HEK293T (cell line): Measurements from ENCODE around the gene IVL.

Experiments used
- CTCF ChIA-PET: fragments of 350-600 bp; formaldehyde crosslinking; extraction: SDS; loops from one replicate; lab custom pipeline; 2021; ENCODE audit warnings: antibody characterized with exemption, inconsistent platforms; lab: Yijun Ruan, JAX
- POLR2A ChIA-PET: fragments of 350-600 bp; formaldehyde crosslinking; extraction: SDS; loops from one replicate; lab custom pipeline; 2020; ENCODE audit warnings: antibody characterized with exemption, inconsistent platforms; lab: Yijun Ruan, JAX
- DNase-seq: peaks from one replicate; pipeline ENCODE4 v3.0.0; 2012; ENCODE audit warnings: mixed read lengths; ENCODE audit errors: extremely low spot score
- ARNT ChIP-seq: fragments of 450-650 bp; IDR thresholded peaks from 2 replicates; pipeline ENCODE4 v1.6.1; 2017; ENCODE audit warnings: mild to moderate bottlenecking
- BHLHE40 ChIP-seq: fragments of 450-650 bp; IDR thresholded peaks from 2 replicates; pipeline ENCODE4 v1.6.1; 2016; ENCODE audit warnings: mild to moderate bottlenecking, moderate library complexity, borderline replicate concordance
- CTBP1 ChIP-seq: fragments of 450-650 bp; IDR thresholded peaks from 2 replicates; pipeline ENCODE4 v1.6.1; 2016; ENCODE audit warnings: borderline replicate concordance
- ELF4 ChIP-seq: fragments of 450-650 bp; IDR thresholded peaks from 2 replicates; pipeline ENCODE4 v1.6.1; 2017; ENCODE audit warnings: antibody characterized with exemption
- FOXA1 ChIP-seq: fragments of 450-650 bp; IDR thresholded peaks from 2 replicates; pipeline ENCODE4 v1.6.1; 2016; ENCODE audit warnings: mild to moderate bottlenecking
- FOXK2 ChIP-seq: fragments of 450-650 bp; IDR thresholded peaks from 2 replicates; pipeline ENCODE4 v1.6.1; 2016; ENCODE audit warnings: mild to moderate bottlenecking
- FOXM1 ChIP-seq: fragments of 450-650 bp; IDR thresholded peaks from 2 replicates; pipeline ENCODE4 v1.6.1; 2017; ENCODE audit warnings: mild to moderate bottlenecking, borderline replicate concordance
- HDGF ChIP-seq: fragments of 450-650 bp; IDR thresholded peaks from 2 replicates; pipeline ENCODE4 v1.6.1; 2017; ENCODE audit warnings: antibody characterized with exemption, borderline replicate concordance
- L3MBTL2 ChIP-seq: fragments of 450-650 bp; conservative IDR thresholded peaks from 2 replicates; pipeline ENCODE4 v1.6.1; 2016; ENCODE audit warnings: mild to moderate bottlenecking
- LEF1 ChIP-seq: fragments of 450-650 bp; IDR thresholded peaks from 2 replicates; pipeline ENCODE4 v1.6.1; 2017; ENCODE audit warnings: mild to moderate bottlenecking, borderline replicate concordance
- NFRKB ChIP-seq: fragments of 450-650 bp; IDR thresholded peaks from 2 replicates; pipeline ENCODE4 v1.6.1; 2016; ENCODE audit warnings: mild to moderate bottlenecking, moderate library complexity
- SP1 ChIP-seq: fragments of 450-650 bp; IDR thresholded peaks from 2 replicates; pipeline ENCODE4 v1.6.1; 2017
- SUZ12 ChIP-seq: fragments of 450-650 bp; IDR thresholded peaks from 2 replicates; pipeline ENCODE4 v1.6.1; 2016; ENCODE audit warnings: mild to moderate bottlenecking
- TARDBP ChIP-seq: fragments of 450-650 bp; IDR thresholded peaks from 2 replicates; pipeline ENCODE4 v1.6.1; 2016
- ZNF384 ChIP-seq: fragments of 450-650 bp; IDR thresholded peaks from 2 replicates; pipeline ENCODE4 v1.6.1; 2016
- TF ChIP-seq, protein P1 (sequence below): fragments of 450-650 bp; IDR thresholded peaks from 2 replicates; pipeline ENCODE4 v1.6.1; 2016

Gene IVL

DNA sequence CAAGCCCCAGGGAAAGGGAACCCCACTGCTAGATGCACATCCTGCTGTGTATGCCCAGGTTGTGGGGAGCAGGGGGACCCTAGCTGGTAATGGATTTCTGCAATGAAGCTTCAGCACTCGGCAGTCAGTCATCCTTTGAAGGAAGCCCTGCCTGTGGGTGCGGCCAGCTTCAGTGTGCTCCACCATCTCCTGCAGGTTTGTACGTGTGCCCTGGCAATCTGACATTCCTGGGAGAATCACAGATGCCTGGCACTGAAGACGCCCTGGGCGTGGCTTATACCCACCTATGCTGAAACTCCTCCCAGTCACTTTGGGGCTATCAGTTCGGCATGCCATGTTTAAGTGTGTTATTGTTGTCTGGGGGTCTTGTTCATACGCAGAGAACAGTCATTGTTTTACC lies 45.4 kb downstream of the IVL start:
- ChIA-PET POLR2A (no interaction called here), CTCF (no interaction called here)
- no peak for TF ChIP-seq ARNT
- TF ChIP-seq NFRKB: no peak
- TF ChIP-seq L3MBTL2: no peak
- TF ChIP-seq HDGF: no peak
- TF ChIP-seq, protein P1, sequence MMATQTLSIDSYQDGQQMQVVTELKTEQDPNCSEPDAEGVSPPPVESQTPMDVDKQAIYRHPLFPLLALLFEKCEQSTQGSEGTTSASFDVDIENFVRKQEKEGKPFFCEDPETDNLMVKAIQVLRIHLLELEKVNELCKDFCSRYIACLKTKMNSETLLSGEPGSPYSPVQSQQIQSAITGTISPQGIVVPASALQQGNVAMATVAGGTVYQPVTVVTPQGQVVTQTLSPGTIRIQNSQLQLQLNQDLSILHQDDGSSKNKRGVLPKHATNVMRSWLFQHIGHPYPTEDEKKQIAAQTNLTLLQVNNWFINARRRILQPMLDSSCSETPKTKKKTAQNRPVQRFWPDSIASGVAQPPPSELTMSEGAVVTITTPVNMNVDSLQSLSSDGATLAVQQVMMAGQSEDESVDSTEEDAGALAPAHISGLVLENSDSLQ: no peak
- no peak for TF ChIP-seq SP1
- TF ChIP-seq TARDBP: no peak
- DNase-seq: no peak

DNA sequence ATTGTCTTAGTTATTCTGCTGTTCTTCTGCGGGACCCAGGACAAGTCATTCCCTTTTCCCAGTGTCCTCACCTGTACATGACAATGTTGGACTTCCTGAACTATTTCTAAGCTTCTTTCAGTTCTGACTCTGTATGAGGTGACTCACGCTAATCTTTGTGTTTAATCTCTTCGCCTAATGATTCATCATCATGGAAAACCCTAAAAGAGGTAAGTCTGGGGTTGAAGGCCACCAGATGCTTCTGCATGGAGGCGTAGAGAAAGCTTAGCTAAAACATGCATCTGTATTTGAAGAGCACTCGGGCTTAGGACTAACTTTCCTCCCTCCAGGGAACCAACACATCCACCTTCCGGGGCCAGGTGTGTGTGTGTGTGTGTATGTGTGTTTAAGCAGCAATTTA lies 46.1 kb downstream of the IVL start:
- ChIA-PET CTCF (no interaction called here), POLR2A (no interaction called here)
- no peak for DNase-seq
- no peak for TF ChIP-seq LEF1
- no peak for TF ChIP-seq CTBP1
- TF ChIP-seq ARNT: no peak
- no peak for TF ChIP-seq FOXM1
- no peak for TF ChIP-seq ZNF384
- no peak for TF ChIP-seq SP1
- TF ChIP-seq TARDBP: no peak
- no peak for TF ChIP-seq SUZ12
- TF ChIP-seq HDGF: no peak
- TF ChIP-seq, protein P1: no peak
- TF ChIP-seq FOXK2: no peak

DNA sequence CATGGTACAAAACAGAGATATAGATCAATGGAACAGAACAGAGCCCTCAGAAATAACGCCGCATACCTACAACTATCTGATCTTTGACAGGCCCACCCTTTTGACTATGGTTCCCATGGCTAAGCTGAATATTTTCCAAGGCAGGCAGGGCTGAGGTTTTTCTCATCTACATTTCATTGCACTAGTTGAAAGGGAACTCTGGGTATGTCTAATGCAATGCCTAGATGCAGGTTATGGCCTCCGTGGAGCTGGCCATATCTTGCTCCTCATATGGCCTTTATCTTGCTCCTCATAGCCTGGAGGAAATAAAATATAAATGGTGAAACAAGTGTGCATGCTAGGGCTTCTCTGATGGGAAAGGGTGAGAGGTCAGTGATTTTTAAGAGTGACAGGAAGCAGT lies 49.2 kb downstream of the IVL start:
- no peak for TF ChIP-seq FOXK2
- TF ChIP-seq BHLHE40: no peak
- no peak for TF ChIP-seq CTBP1
- no peak for TF ChIP-seq ELF4
- no peak for TF ChIP-seq TARDBP
- TF ChIP-seq HDGF: no peak
- TF ChIP-seq, protein P1: no peak
- TF ChIP-seq SP1: no peak
- no peak for TF ChIP-seq L3MBTL2
- no peak for TF ChIP-seq FOXM1
- no peak for TF ChIP-seq ARNT
- no peak for TF ChIP-seq NFRKB
- TF ChIP-seq SUZ12: no peak
- no peak for TF ChIP-seq LEF1
- POLR2A ChIA-PET: no interaction called here
- DNase-seq: no peak
- CTCF ChIA-PET: no interaction called here

DNA sequence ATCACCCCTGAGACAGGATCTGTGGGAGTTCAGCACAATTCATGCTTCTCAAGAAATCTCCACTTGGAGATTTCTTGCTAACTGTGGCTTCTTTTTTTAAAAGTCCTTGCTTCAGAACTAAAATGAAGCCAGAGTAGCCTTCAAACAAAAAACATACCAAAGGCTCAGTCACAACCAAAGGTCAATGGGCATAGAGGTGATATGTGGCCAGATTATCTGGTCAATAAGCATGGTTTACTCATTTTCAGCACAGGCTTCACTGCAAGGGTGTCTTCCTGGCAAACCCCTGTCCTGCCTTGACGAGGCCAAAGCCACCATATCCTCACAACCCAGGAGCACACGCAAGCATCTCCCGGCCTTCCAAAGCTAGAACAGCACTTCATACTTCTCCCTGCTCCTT lies 50.9 kb downstream of the IVL start:
- ChIA-PET POLR2A (no interaction called here), CTCF (no interaction called here)
- no peak for TF ChIP-seq SUZ12
- no peak for TF ChIP-seq LEF1
- no peak for TF ChIP-seq FOXA1
- TF ChIP-seq NFRKB: no peak
- TF ChIP-seq ELF4: no peak
- no peak for DNase-seq

DNA sequence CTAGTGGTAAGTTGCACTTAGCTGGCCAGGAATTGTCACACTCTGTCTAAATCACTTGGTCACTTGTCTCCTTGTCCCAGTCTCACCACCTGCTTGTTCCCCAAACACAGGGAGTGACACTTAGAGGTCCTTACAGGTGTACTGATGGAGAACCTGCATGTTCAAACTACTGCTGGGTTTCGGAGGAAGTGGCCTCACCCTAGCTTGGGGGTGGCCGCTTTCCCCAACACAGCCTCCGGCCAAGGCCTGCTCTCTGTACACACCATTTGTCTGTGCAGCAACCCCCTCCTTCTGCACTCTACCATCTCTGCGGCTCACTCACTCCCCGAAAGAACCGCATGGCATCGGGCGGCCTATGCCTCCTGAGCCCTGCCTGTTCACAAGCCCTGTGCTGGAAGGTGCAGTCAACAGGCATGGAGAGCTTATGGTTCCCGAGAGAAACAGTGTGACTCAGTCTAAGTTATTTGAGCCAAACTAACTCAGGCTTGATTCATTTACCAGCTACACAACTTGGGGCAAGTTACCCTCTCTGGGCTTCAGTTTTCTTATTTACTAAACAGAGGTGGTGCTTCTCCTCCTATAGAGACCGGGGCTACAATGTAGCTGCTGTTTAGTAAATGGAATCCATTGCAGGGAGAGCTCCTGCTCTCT lies 51.6 kb downstream of the IVL start:
- ChIA-PET POLR2A (no interaction called here), CTCF (no interaction called here)
- TF ChIP-seq L3MBTL2: no peak

DNA sequence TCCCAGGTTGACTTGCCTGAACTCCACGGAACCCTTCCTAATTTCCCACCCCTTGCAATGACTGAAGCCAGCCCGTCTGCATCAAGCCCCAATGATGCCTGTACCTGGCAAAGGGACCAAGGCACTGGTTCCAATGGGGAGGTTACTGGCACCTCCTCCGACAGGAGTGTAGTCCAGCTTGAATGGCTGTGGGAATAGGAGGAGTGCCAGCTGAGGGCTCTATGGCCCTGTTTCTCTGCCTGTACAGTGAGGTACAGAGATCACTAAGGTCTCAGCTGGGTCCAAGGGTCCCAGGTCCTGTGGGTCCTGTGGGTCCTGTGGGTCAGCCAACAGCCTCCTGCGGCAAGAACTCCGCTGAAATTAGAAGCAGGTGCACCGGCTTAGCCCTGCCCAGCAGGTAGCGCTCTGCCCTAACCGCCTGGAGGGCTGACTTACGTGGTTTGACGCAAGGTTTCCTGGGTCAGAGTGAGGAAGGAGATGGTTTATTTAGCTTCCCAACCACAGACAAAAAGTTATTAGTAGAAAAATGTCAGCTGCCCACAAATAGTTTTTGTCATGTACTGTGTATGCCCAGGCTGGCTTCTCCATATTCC lies 52.2 kb downstream of the IVL start:
- DNase-seq: peak; percentile 18
- POLR2A ChIA-PET: no interaction called here
- CTCF ChIA-PET: no interaction called here

More for the DNA sequence above, 51.6 kb downstream of the IVL start:
- no peak for DNase-seq

More for the DNA sequence above, 52.2 kb downstream of the IVL start:
- TF ChIP-seq ARNT (no peak), NFRKB (no peak), BHLHE40 (no peak), CTBP1 (no peak), HDGF (no peak)
- TF ChIP-seq, protein P1: no peak
